Neuronal stem cell (in vitro differentiated cells): Measurements from ENCODE around the gene STMN1.

Experiments
- DNase-seq: peaks from one replicate; pipeline ENCODE4 v3.0.0-alpha.2; 2013; ENCODE audit warnings: low spot score
- H2AFZ ChIP-seq: one replicate; pipeline ENCODE4 v1.6.1; 2013; ENCODE audit warnings: mild to moderate bottlenecking, low read length, inconsistent platforms
- H2AK5ac ChIP-seq: 2 replicates; pipeline ENCODE4 v1.6.1; 2013; ENCODE audit warnings: low read depth, mild to moderate bottlenecking, inconsistent platforms, low read length, moderate library complexity, mixed read lengths
- H2BK120ac ChIP-seq: 2 replicates; pipeline ENCODE4 v1.6.1; 2013; ENCODE audit warnings: low read depth, mild to moderate bottlenecking, inconsistent platforms, low read length, moderate library complexity, mixed read lengths
- H2BK12ac ChIP-seq: one replicate; pipeline ENCODE4 v1.6.1; 2013; ENCODE audit warnings: low read length, inconsistent platforms
- H2BK15ac ChIP-seq: 2 replicates; pipeline ENCODE4 v1.6.1; 2013; ENCODE audit warnings: mild to moderate bottlenecking, low read length, inconsistent platforms, mixed read lengths
- H2BK5ac ChIP-seq: one replicate; pipeline ENCODE4 v1.6.1; 2013; ENCODE audit warnings: inconsistent platforms, mild to moderate bottlenecking, low read length, moderate library complexity
- H3K14ac ChIP-seq: one replicate; pipeline ENCODE4 v1.6.1; 2013; ENCODE audit warnings: low read length, inconsistent platforms
- H3K18ac ChIP-seq: 2 replicates; pipeline ENCODE4 v1.6.1; 2013; ENCODE audit warnings: low read length, inconsistent platforms
- H3K23ac ChIP-seq: 2 replicates; pipeline ENCODE4 v1.6.1; 2013; ENCODE audit warnings: low read depth, mild to moderate bottlenecking, mixed read lengths, low read length, inconsistent platforms; ENCODE audit not compliant: poor library complexity
- H3K27ac ChIP-seq: replicated peaks from 3 replicates; pipeline ENCODE4 v1.5.1; 2013; ENCODE audit warnings: low read length, inconsistent platforms
- H3K27me3 ChIP-seq, 3 experiments: 2 replicates each; pipeline ENCODE4 v1.6.1; 2013; ENCODE audit warnings: low read length in 3 of 3, mild to moderate bottlenecking in 2 of 3, inconsistent platforms in 1 of 3, low read depth in 1 of 3, mixed read lengths in 1 of 3, moderate library complexity in 1 of 3; ENCODE audit not compliant: control insufficient read depth in 3 of 3, insufficient read depth in 3 of 3
- H3K36me3 ChIP-seq, 2 donors: replicated peaks in 1 of 2; 2 replicates each; pipeline ENCODE4 v1.6.1; 2013; ENCODE audit warnings: low read length in 2 of 2; ENCODE audit not compliant: control insufficient read depth in 2 of 2, insufficient read depth in 2 of 2
- H3K4ac ChIP-seq: 2 replicates; pipeline ENCODE4 v1.6.1; 2013; ENCODE audit warnings: inconsistent platforms, mild to moderate bottlenecking, low read length, moderate library complexity
- H3K4me1 ChIP-seq, 2 donors: 1 replicate in 1 of 2; 2 replicates in 1 of 2; pipeline ENCODE4 v1.6.1; 2013; ENCODE audit warnings: low read length in 2 of 2, low read depth in 1 of 2; ENCODE audit not compliant: control insufficient read depth in 2 of 2, insufficient read depth in 1 of 2
- H3K4me2 ChIP-seq: one replicate; pipeline ENCODE4 v1.6.1; 2013; ENCODE audit warnings: mild to moderate bottlenecking, low read length, inconsistent platforms; ENCODE audit not compliant: insufficient read depth, poor library complexity, severe bottlenecking
- H3K4me3 ChIP-seq, 2 donors: 2 replicates each; pipeline ENCODE4 v1.5.1; 2013; ENCODE audit warnings: low read length in 2 of 2, mild to moderate bottlenecking in 2 of 2, inconsistent platforms in 1 of 2, moderate library complexity in 1 of 2
- H3K79me1 ChIP-seq: one replicate; pipeline ENCODE4 v1.6.1; 2013; ENCODE audit warnings: low read depth, mild to moderate bottlenecking, inconsistent platforms, low read length, moderate library complexity
- H3K9ac ChIP-seq: one replicate; pipeline ENCODE4 v1.6.1; 2013; ENCODE audit warnings: mild to moderate bottlenecking, low read depth, low read length, inconsistent platforms; ENCODE audit not compliant: poor library complexity
- H3K9me3 ChIP-seq, 2 donors: replicated peaks in 1 of 2; 2 replicates each; pipeline versions ENCODE3 to v1.6.1; 2013; ENCODE audit warnings: low read length in 2 of 2, mild to moderate bottlenecking in 2 of 2, inconsistent platforms in 1 of 2, low read depth in 1 of 2, mixed read lengths in 1 of 2, moderate library complexity in 1 of 2; ENCODE audit not compliant: control insufficient read depth in 2 of 2, insufficient read depth in 1 of 2
- H4K8ac ChIP-seq: one replicate; pipeline ENCODE4 v1.6.1; 2013; ENCODE audit warnings: low read depth, mild to moderate bottlenecking, inconsistent platforms, low read length, moderate library complexity
- H4K91ac ChIP-seq: one replicate; pipeline ENCODE4 v1.6.1; 2013; ENCODE audit warnings: low read length, low read depth, mild to moderate bottlenecking, inconsistent platforms; ENCODE audit not compliant: poor library complexity
- WGBS, 2 donors: extraction: QIAGEN DNeasy Blood & Tissue Kit; methylation state at CpG; one replicate each; pipeline ENCODE4 v1.1.7; 2013; ENCODE audit warnings: missing lambda C conversion rate in 2 of 2, mixed read lengths in 1 of 2; ENCODE audit not compliant: insufficient read length in 2 of 2, insufficient replicate concordance in 1 of 2; ENCODE audit errors: extremely low coverage in 2 of 2; 5-methylcytosine and 5-hydroxymethylcytosine counted together

The STMN1 gene

DNA sequence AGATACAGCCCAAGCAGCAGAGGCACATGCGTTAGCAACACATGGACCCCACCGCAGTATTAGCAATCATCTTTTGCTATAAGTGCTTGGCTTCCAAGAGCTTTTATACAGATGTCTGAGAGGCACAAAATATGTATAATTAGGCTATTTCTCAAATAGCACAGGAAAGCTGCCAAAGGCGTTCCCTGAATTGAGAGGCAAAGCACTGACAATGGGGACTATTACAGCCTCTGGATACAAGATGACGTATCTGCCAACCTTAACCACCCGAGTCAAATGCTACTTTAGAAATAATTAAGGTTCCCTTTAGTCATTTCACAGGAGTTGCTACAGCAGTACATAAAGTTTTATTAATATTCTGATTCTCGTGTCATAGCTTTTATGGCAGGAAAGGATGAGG is 6.4 kb downstream of the STMN1 start:
- H3K27me3 ChIP-seq = no peaks in the 10 kb centered on the region
- no peak overlapping the region for H3K4ac ChIP-seq
- H4K91ac ChIP-seq = no peak overlapping the region
- peaks cover 0 to 2% of the 10 kb centered on the region in 2 donors for H3K9me3 ChIP-seq
- no peak overlapping the region for H4K8ac ChIP-seq
- H3K4me3 ChIP-seq = no peak overlapping the region
- H3K27ac ChIP-seq = no peak overlapping the region
- H3K4me1 ChIP-seq = peaks cover 19 to 27% of the 10 kb centered on the region in 2 donors
- no peak for DNase-seq
- H3K36me3 ChIP-seq = peaks cover 40 to 91% of the 10 kb centered on the region in 2 donors
- peaks cover 4% of the 10 kb centered on the region for H3K79me1 ChIP-seq
- H3K14ac ChIP-seq = no peak overlapping the region
- H3K4me2 ChIP-seq = no peak overlapping the region
- no peak overlapping the region for H2BK12ac ChIP-seq
- no peak overlapping the region for H2BK5ac ChIP-seq
- no peak overlapping the region for H2AFZ ChIP-seq
- no peak overlapping the region for H2BK15ac ChIP-seq
- no peak overlapping the region for H3K18ac ChIP-seq
- H2BK120ac ChIP-seq = no peak overlapping the region
- H3K9ac ChIP-seq = no peak overlapping the region
- no peak overlapping the region for H3K23ac ChIP-seq
- H2AK5ac ChIP-seq = no peak overlapping the region
- no CpG with 5 or more reads among the region's 6 CpGs for WGBS, 2 donors

- Histone ChIP-seq H2BK15ac (no peak overlapping the region), H3K4me1 (peaks cover 16 to 25% of the 10 kb centered on the region in 2 donors), H2BK120ac (no peak overlapping the region), H3K27ac (no peak overlapping the region), H3K27me3 (no peaks in the 10 kb centered on the region), H3K4ac (no peak overlapping the region), H4K91ac (no peak overlapping the region), H4K8ac (no peak overlapping the region), H3K4me3 (no peak overlapping the region), H3K9me3 (peaks cover 0 to 2% of the 10 kb centered on the region in 2 donors), H3K9ac (no peak overlapping the region), H2AK5ac (no peak overlapping the region), H3K23ac (no peak overlapping the region), H3K4me2 (no peak overlapping the region), H3K36me3 (peaks cover 43 to 93% of the 10 kb centered on the region in 2 donors), H3K79me1 (peaks cover 4% of the 10 kb centered on the region), H3K14ac (no peak overlapping the region), H2AFZ (no peak overlapping the region), H2BK12ac (no peak overlapping the region), H2BK5ac (no peak overlapping the region), H3K18ac (no peak overlapping the region)
- no peak for DNase-seq
- no CpG with 5 or more reads among the region's 11 CpGs for WGBS, 2 donors
Observed at GRCh38 chr1:25898223-25899015, 7.8 kb downstream of the STMN1 start.

- Histone ChIP-seq H2AFZ (no peak overlapping the region), H3K4me1 (peaks cover 18 to 25% of the 10 kb centered on the region in 2 donors), H3K14ac (no peak overlapping the region), H3K9me3 (peaks cover 0 to 2% of the 10 kb centered on the region in 2 donors), H3K4me3 (no peak overlapping the region), H4K8ac (no peak overlapping the region), H2BK15ac (no peak overlapping the region), H3K27me3 (no peaks in the 10 kb centered on the region), H3K4ac (no peak overlapping the region), H3K36me3 (peaks cover 41 to 92% of the 10 kb centered on the region in 2 donors), H3K23ac (no peak overlapping the region), H3K79me1 (peaks cover 4% of the 10 kb centered on the region), H3K27ac (no peak overlapping the region), H3K4me2 (no peak overlapping the region), H2BK12ac (no peak overlapping the region), H3K9ac (no peak overlapping the region), H4K91ac (no peak overlapping the region), H2BK5ac (no peak overlapping the region), H2BK120ac (no peak overlapping the region), H2AK5ac (no peak overlapping the region), H3K18ac (no peak overlapping the region)
- no CpG with 5 or more reads among the region's 5 CpGs for WGBS, 2 donors
- DNase-seq = no peak
Observed at GRCh38 chr1:25897754-25898153, 8.5 kb downstream of the STMN1 start.

DNA sequence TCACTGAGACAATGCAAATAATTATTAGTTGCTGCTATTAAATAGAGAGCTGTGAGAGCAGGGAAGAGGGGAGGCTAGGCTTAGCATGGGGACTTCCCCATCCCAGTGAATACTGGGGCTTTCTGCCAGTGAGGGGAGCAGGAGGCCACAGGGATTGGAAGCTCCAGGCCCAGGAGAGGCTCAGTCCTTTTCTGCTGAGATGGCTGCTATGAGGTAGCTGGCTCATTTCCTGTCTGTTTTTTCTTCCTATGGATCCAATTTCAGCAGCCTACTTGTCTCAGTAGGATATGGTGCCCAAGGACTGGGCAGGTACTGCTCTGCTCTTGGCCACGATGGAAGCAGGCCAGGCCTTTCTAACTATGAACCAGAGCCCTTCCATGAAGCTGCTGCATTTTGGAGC is 10.0 kb downstream of the STMN1 start:
- H2BK5ac ChIP-seq = no peak overlapping the region
- H2AK5ac ChIP-seq = no peak overlapping the region
- peaks cover 3% of the 10 kb centered on the region for H3K79me1 ChIP-seq
- no peak overlapping the region for H2BK120ac ChIP-seq
- no peak overlapping the region for H4K8ac ChIP-seq
- WGBS, 2 donors = no CpG with 5 or more reads among the region's 1 CpG
- H3K14ac ChIP-seq = no peak overlapping the region
- no peak overlapping the region for H3K9ac ChIP-seq
- no peaks in the 10 kb centered on the region for H3K9me3 ChIP-seq
- H3K4me2 ChIP-seq = no peak overlapping the region
- H3K18ac ChIP-seq = no peak overlapping the region
- H3K4me1 ChIP-seq = peaks cover 17 to 25% of the 10 kb centered on the region in 2 donors
- no peak overlapping the region for H2BK12ac ChIP-seq
- no peak overlapping the region for H3K4ac ChIP-seq
- no peaks in the 10 kb centered on the region for H3K27me3 ChIP-seq
- H3K4me3 ChIP-seq = no peak overlapping the region
- H3K23ac ChIP-seq = no peak overlapping the region
- no peak overlapping the region for H3K27ac ChIP-seq
- H2BK15ac ChIP-seq = no peak overlapping the region
- no peak overlapping the region for H2AFZ ChIP-seq
- DNase-seq = no peak
- H3K36me3 ChIP-seq = peaks cover 33 to 80% of the 10 kb centered on the region in 2 donors
- no peak overlapping the region for H4K91ac ChIP-seq
